Kidney (tissue), 19 donors: ENCODE measurements around the gene AMY1B. TPM values are rescaled to one million over a fixed set of nuclear protein-coding genes. Genes with fewer than 3 reads are reported as not detected.
A peak's percentile ranks its signal among the peaks of the same experiment; 100 is the strongest.
"Not testable (repeated sequence)": the region's sequence is repeated elsewhere in the genome, so short reads cannot be mapped to it uniquely, and the experiment has no call there.

ENCODE experiments used
- DNase-seq, 5 donors: peaks; one replicate each; pipeline ENCODE4 v3.0.0-alpha.2; 2013 to 2020
- FAIRE-seq: peaks from 2 replicates; lab custom pipeline; 2012; peaks lifted over from hg19 to GRCh38; lab: Jason Lieb, UNC
- H3K27ac ChIP-seq, 2 donors: one replicate each; pipeline ENCODE4 v1.7.0; 2013; ENCODE audit warnings: low read depth in 2 of 2, low read length in 2 of 2, inconsistent platforms in 1 of 2
- H3K27me3 ChIP-seq: one replicate; pipeline ENCODE4 v1.7.1; 2013; ENCODE audit warnings: low read length, inconsistent platforms; ENCODE audit not compliant: control insufficient read depth, insufficient read depth
- H3K36me3 ChIP-seq, 3 donors: one replicate each; pipeline versions ENCODE4 v1.7.0 to v1.7.1; 2013; ENCODE audit warnings: low read length in 3 of 3, control low read depth in 1 of 3, inconsistent platforms in 1 of 3; ENCODE audit not compliant: insufficient read depth in 3 of 3, control insufficient read depth in 2 of 3
- H3K4me1 ChIP-seq, 3 donors: one replicate each; pipeline versions ENCODE4 v1.7.0 to v1.7.1; 2013; ENCODE audit warnings: low read length in 3 of 3, inconsistent platforms in 1 of 3, low read depth in 1 of 3; ENCODE audit not compliant: control insufficient read depth in 2 of 3, insufficient read depth in 2 of 3
- H3K4me3 ChIP-seq, 3 donors: one replicate each; pipeline versions ENCODE4 v1.7.0 to v1.8.1; 2013; ENCODE audit warnings: low read length in 3 of 3, control low read depth in 1 of 3, inconsistent platforms in 1 of 3
- H3K9ac ChIP-seq, 3 donors: one replicate each; pipeline versions ENCODE4 v1.7.0 to v1.7.1; 2013; ENCODE audit warnings: low read length in 3 of 3, control low read depth in 1 of 3, inconsistent platforms in 1 of 3
- H3K9me3 ChIP-seq, 3 donors: one replicate each; pipeline versions ENCODE4 v1.7.0 to v1.7.1; 2013; ENCODE audit warnings: low read length in 3 of 3, control low read depth in 1 of 3, inconsistent platforms in 1 of 3; ENCODE audit not compliant: control insufficient read depth in 2 of 3, insufficient read depth in 1 of 3
- intact Hi-C: fragments of 100-400 bp; cut with DNase I; formaldehyde crosslinking; loops from one replicate; pipeline ENCODE4 v1.11.1; 2022
- long read RNA-seq, 10 donors: library from polyadenylated mRNA in 1 of 10; unstranded in 1 of 10; transcript quantifications; one replicate each; pipeline ENCODE4 v2.0.0 and lab custom pipeline, GENCODE V29; 2021 to 2026
- polyA plus RNA-seq: library from polyadenylated mRNA; stranded (reverse); fragments of 350-450 nt; fragmentation: Illumina TruSeq; extraction: RNeasy Lipid Tissue Mini Kit (QIAGEN cat#74804); gene quantifications from one replicate; pipeline ENCODE4 v1.2.3, GENCODE V29; 2014; ENCODE audit warnings: low read depth, low replicate concordance; ENCODE audit not compliant: insufficient read depth
- total RNA-seq: library from RNA; stranded (reverse); fragmentation: NEBNext Ultra II Directional; extraction: Animal tissue kit (Norgen Biotek cat#: 25700); gene quantifications from one replicate; pipeline ENCODE4 v1.2.1, GENCODE V29; 2021
- donor health status: control.
- donor health status: control.
- donor health status: DM: yes; HTN: yes; CAD: no.
- donor health status: Normal renal cell carcinoma (clear cell type).

Gene AMY1B
- not detected for total RNA-seq
- not detected for polyA plus RNA-seq
- long read RNA-seq, donor 1, result 0 reads
- long read RNA-seq, donor 2, result 0 reads
- long read RNA-seq, donor 3, result 0 reads
- long read RNA-seq, donor 4, result 0 reads
- long read RNA-seq, donor 5, result 0 reads
- long read RNA-seq, donor 6, result 0 reads
- long read RNA-seq, donor 7, result 0 reads
- long read RNA-seq, donor 8, result 0 reads
- long read RNA-seq, donor 9, result 0 reads
- long read RNA-seq, donor 10, result 0 reads

- H3K27me3 ChIP-seq, H3K36me3 ChIP-seq, H3K4me3 ChIP-seq, H3K4me1 ChIP-seq, H3K9ac ChIP-seq, H3K9me3 ChIP-seq, DNase-seq, H3K27ac ChIP-seq, FAIRE-seq, intact Hi-C loops: not testable (repeated sequence)
Measured at GRCh38 chr1:103696110-103696509, at the start of gene AMY1B. Gene AMY1B, minus strand, starts transcription at chr1:103696210. Its CDS starts 571 bp downstream, at chr1:103695639.

GRCh38 chr1:103745040-103745439 lies 49.0 kb upstream of the AMY1B start:
- intact Hi-C loops, H3K4me3 ChIP-seq, FAIRE-seq: not testable (repeated sequence)

GRCh38 chr1:103744449-103744848 lies 48.4 kb upstream of the AMY1B start:
- intact Hi-C loops, H3K4me1 ChIP-seq, DNase-seq, H3K4me3 ChIP-seq, H3K9ac ChIP-seq, H3K36me3 ChIP-seq, H3K27me3 ChIP-seq, FAIRE-seq, H3K27ac ChIP-seq, H3K9me3 ChIP-seq: not testable (repeated sequence)

More at GRCh38 chr1:103745040-103745439, 49.0 kb upstream of the AMY1B start:
- H3K4me1 ChIP-seq, H3K27ac ChIP-seq, H3K9me3 ChIP-seq, H3K9ac ChIP-seq, H3K27me3 ChIP-seq, H3K36me3 ChIP-seq, DNase-seq: not testable (repeated sequence)

GRCh38 chr1:103738031-103738430 lies 42.0 kb upstream of the AMY1B start:
- H3K27ac ChIP-seq, H3K36me3 ChIP-seq, H3K4me3 ChIP-seq, DNase-seq, H3K9ac ChIP-seq, H3K27me3 ChIP-seq, H3K4me1 ChIP-seq, intact Hi-C loops, H3K9me3 ChIP-seq, FAIRE-seq: not testable (repeated sequence)

- H3K9ac ChIP-seq, H3K36me3 ChIP-seq, H3K9me3 ChIP-seq, H3K4me1 ChIP-seq, H3K27me3 ChIP-seq, H3K27ac ChIP-seq, H3K4me3 ChIP-seq, intact Hi-C loops, FAIRE-seq, DNase-seq: not testable (repeated sequence)
Measured at GRCh38 chr1:103735334-103735733, 39.3 kb upstream of the AMY1B start.

- DNase-seq, H3K9ac ChIP-seq, H3K4me3 ChIP-seq, FAIRE-seq, H3K9me3 ChIP-seq, H3K4me1 ChIP-seq, H3K27me3 ChIP-seq, H3K27ac ChIP-seq, intact Hi-C loops, H3K36me3 ChIP-seq: not testable (repeated sequence)
Measured at GRCh38 chr1:103721473-103721872, 25.5 kb upstream of the AMY1B start.

- H3K9ac ChIP-seq, H3K4me1 ChIP-seq, H3K9me3 ChIP-seq, intact Hi-C loops, FAIRE-seq, H3K4me3 ChIP-seq, H3K27me3 ChIP-seq, H3K36me3 ChIP-seq, H3K27ac ChIP-seq: not testable (repeated sequence)
- DNase-seq, result peak in 1 of 5 donors; percentile 18
Measured at GRCh38 chr1:103717404-103717803, 21.4 kb upstream of the AMY1B start.

GRCh38 chr1:103710381-103710780 lies 14.4 kb upstream of the AMY1B start:
- H3K27me3 ChIP-seq, H3K36me3 ChIP-seq, H3K9ac ChIP-seq, DNase-seq, intact Hi-C loops, H3K9me3 ChIP-seq, H3K27ac ChIP-seq, H3K4me3 ChIP-seq, H3K4me1 ChIP-seq, FAIRE-seq: not testable (repeated sequence)
